IPS DF 6.9 (cell line): ENCODE measurements around the gene UPF2.
"Not testable (repeated sequence)": the region's sequence is repeated elsewhere in the genome, so short reads cannot be mapped to it uniquely, and the experiment has no call there.

Source experiments
- DNase-seq: peaks from one replicate; pipeline ENCODE4 v3.0.0-alpha.2; 2013; ENCODE audit warnings: low read depth, low spot score
- H3K27ac ChIP-seq: one replicate; pipeline ENCODE4 v1.5.1; 2013; ENCODE audit warnings: low read length, control low read depth
- H3K27me3 ChIP-seq: 2 replicates; pipeline ENCODE4 v1.6.1; 2013; ENCODE audit warnings: mild to moderate bottlenecking, low read length; ENCODE audit not compliant: control insufficient read depth, insufficient read depth
- H3K36me3 ChIP-seq: 2 replicates; pipeline ENCODE4 v1.6.1; 2013; ENCODE audit warnings: low read length; ENCODE audit not compliant: control insufficient read depth, insufficient read depth
- H3K4me1 ChIP-seq: 2 replicates; pipeline ENCODE4 v1.6.1; 2013; ENCODE audit warnings: low read length; ENCODE audit not compliant: control insufficient read depth, insufficient read depth
- H3K4me3 ChIP-seq: 2 replicates; pipeline ENCODE4 v1.5.1; 2013; ENCODE audit warnings: mild to moderate bottlenecking, low read length
- H3K9me3 ChIP-seq: 2 replicates; pipeline ENCODE4 v1.6.1; 2013; ENCODE audit warnings: low read length, inconsistent platforms; ENCODE audit not compliant: control insufficient read depth, insufficient read depth
- WGBS: extraction: QIAGEN DNeasy Blood & Tissue Kit; methylation state at CpG from one replicate; pipeline ENCODE4 v1.1.7; 2013; ENCODE audit warnings: mixed read lengths, missing lambda C conversion rate; ENCODE audit not compliant: insufficient read length, insufficient coverage; 5-methylcytosine and 5-hydroxymethylcytosine counted together

The UPF2 gene

DNA sequence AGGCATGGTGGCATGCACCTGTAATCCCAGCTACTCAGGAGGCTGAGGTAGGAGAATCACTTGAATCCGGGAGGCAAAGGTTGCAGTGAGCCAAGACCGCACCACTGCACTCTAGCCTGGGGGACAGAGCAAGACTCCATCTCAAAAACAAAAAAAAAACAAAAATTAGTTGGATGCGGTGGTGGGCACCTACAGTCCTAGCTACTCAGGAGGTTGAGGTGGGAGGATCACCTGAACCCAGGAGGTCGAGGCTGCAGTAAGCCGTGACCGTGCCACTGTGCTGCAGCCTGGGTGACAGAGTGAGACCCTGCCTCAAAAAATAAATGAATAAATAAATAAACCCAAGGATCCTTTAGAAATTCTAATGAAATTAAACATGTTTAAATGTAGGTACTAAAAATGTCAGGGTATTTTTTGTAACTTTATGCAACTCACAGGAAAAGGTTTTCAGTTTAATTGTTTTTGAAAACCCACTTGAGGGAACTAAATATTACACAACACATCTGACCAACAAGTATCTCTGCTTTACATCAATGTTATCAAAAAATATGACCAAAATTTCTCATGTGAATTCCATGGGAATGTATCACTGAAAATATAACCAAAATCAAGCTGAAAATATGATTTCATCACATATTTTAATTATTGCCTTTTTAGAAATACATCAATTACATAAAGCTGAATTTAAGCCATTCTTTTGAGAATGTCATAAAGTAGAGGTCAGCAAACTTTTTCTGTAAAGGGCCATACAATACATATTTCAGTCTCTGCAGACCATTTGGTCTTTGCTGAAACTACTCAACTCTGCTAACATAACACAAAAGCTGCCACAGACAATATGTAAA is 23.9 kb downstream of the UPF2 start:
- Histone ChIP-seq H3K27me3 (no peaks in the 10 kb centered on the region), H3K36me3 (no peaks in the 10 kb centered on the region), H3K4me1 (no peaks in the 10 kb centered on the region), H3K4me3 (no peak overlapping the region), H3K27ac (no peak overlapping the region), H3K9me3 (no peaks in the 10 kb centered on the region)
- no CpG with 5 or more reads among the region's 6 CpGs for WGBS
- DNase-seq: no peak

DNA sequence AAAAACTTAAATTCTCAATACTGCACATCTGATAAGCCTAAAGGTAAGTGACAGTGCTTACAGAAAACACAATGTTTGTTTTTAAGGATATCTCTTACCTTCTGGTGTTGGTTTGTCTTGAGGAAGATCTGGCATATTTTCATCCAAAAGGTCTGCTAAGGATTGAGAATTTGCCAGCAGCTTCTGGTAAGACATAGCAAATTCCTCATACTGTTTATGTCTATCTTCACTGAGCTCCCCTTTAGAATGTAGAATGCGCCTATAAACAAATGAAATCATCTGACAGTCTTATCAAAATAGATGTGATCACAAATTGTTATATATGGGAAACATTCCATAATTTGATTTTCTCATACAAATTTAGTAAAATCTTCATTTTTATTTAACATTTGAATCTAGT is 28.7 kb downstream of the UPF2 start:
- Histone ChIP-seq H3K4me1 (no peaks in the 10 kb centered on the region), H3K9me3 (no peaks in the 10 kb centered on the region), H3K36me3 (no peaks in the 10 kb centered on the region), H3K4me3 (no peak overlapping the region), H3K27ac (no peak overlapping the region), H3K27me3 (no peaks in the 10 kb centered on the region)
- WGBS: no CpG with 5 or more reads among the region's 1 CpG
- DNase-seq: no peak

DNA sequence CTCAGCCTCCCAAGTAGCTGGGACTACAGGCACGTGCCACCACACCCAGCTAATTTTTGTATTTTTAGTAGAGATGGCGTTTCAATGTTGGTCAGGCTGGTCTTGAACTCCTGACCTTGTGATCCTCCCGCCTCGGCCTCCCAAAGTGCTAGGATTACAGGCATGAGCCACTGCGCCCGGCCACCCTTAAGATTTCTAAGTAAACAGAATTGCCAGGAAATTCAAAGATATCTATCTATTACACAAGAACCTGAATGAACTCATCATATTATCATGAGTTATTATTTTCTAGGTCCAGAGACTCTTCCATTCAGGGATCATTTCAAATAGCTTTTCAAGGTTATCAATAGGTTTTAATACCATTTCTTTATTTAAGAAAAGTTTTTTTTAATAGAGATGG is 29.2 kb downstream of the UPF2 start:
- H3K4me3 ChIP-seq, H3K27ac ChIP-seq, H3K4me1 ChIP-seq, H3K27me3 ChIP-seq, DNase-seq, H3K9me3 ChIP-seq, H3K36me3 ChIP-seq: not testable (repeated sequence)
- WGBS: no CpG with 5 or more reads among the region's 6 CpGs

- Histone ChIP-seq H3K27ac (no peak overlapping the region), H3K36me3 (no peaks in the 10 kb centered on the region), H3K9me3 (no peaks in the 10 kb centered on the region), H3K4me3 (no peak overlapping the region), H3K27me3 (no peaks in the 10 kb centered on the region), H3K4me1 (peaks cover 1% of the 10 kb centered on the region; the same call in 1 of the 2 replicates)
- no CpG with 5 or more reads among the region's 4 CpGs for WGBS
- no peak for DNase-seq
Measured at GRCh38 chr10:12010353-12010752, 32.3 kb downstream of the UPF2 start.

GRCh38 chr10:12008842-12009241 is 33.8 kb downstream of the UPF2 start:
- not testable (repeated sequence) for H3K9me3 ChIP-seq, H3K27me3 ChIP-seq, H3K4me3 ChIP-seq, H3K27ac ChIP-seq, DNase-seq, H3K36me3 ChIP-seq, H3K4me1 ChIP-seq

- DNase-seq: no peak
- Histone ChIP-seq H3K4me1 (peaks cover 1% of the 10 kb centered on the region; the same call in 1 of the 2 replicates), H3K27me3 (no peaks in the 10 kb centered on the region), H3K27ac (no peak overlapping the region), H3K9me3 (no peaks in the 10 kb centered on the region), H3K4me3 (no peak overlapping the region), H3K36me3 (peaks cover 3% of the 10 kb centered on the region; the same call in 1 of the 2 replicates)
- no CpG with 5 or more reads among the region's 4 CpGs for WGBS
Measured at GRCh38 chr10:12006671-12007070, 35.9 kb downstream of the UPF2 start.

GRCh38 chr10:11993834-11994468 is 48.7 kb downstream of the UPF2 start:
- no peaks in the 10 kb centered on the region; the same call in 1 of the 2 replicates for H3K36me3 ChIP-seq
- DNase-seq: no peak
- WGBS: no CpG with 5 or more reads among the region's 6 CpGs

GRCh38 chr10:11988924-11989323 is 53.7 kb downstream of the UPF2 start:
- Histone ChIP-seq H3K27me3 (no peaks in the 10 kb centered on the region), H3K4me3 (no peak overlapping the region), H3K27ac (no peak overlapping the region), H3K36me3 (peaks cover 3% of the 10 kb centered on the region; the same call in 1 of the 2 replicates), H3K4me1 (no peaks in the 10 kb centered on the region), H3K9me3 (no peaks in the 10 kb centered on the region)
- no CpG with 5 or more reads among the region's 1 CpG for WGBS
- no peak for DNase-seq

More at GRCh38 chr10:11993834-11994468, 48.7 kb downstream of the UPF2 start:
- Histone ChIP-seq H3K27ac (no peak overlapping the region), H3K27me3 (no peaks in the 10 kb centered on the region), H3K4me1 (no peaks in the 10 kb centered on the region), H3K4me3 (no peak overlapping the region), H3K9me3 (no peaks in the 10 kb centered on the region)

- WGBS: no CpG with 5 or more reads among the region's 7 CpGs
- no peaks in the 10 kb centered on the region for H3K27me3 ChIP-seq
Measured at GRCh38 chr10:11986593-11987216, 55.9 kb downstream of the UPF2 start.

DNA sequence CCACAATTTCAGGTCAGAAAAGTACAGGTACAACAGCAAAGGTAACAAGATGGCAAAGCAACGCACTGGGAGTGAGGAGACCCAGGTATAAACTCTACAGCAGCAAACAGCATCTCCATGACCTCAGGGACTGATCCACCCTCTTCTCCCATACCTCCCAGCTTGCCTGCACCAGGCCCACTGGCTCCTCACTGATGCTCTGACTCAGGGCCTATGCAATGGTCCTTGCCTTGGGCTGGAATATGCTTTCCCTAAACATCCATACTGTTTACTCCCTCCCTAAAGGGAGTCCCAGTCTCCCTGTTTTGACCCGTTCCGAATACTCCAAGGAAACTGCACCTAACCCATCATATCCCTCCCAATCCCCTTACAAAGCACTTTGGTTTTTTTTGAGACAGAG is 60.4 kb downstream of the UPF2 start:
- Histone ChIP-seq H3K4me1 (no peaks in the 10 kb centered on the region), H3K4me3 (no peak overlapping the region), H3K9me3 (no peaks in the 10 kb centered on the region), H3K27me3 (no peaks in the 10 kb centered on the region), H3K36me3 (no peaks in the 10 kb centered on the region; the same call in 1 of the 2 replicates), H3K27ac (no peak overlapping the region)
- DNase-seq: no peak
- WGBS: no CpG with 5 or more reads among the region's 3 CpGs

More at GRCh38 chr10:11986593-11987216, 55.9 kb downstream of the UPF2 start:
- no peak overlapping the region for H3K27ac ChIP-seq
- H3K4me1 ChIP-seq: no peaks in the 10 kb centered on the region
- no peaks in the 10 kb centered on the region for H3K9me3 ChIP-seq
- peak; percentile 71 for DNase-seq
- H3K4me3 ChIP-seq: no peak overlapping the region
- H3K36me3 ChIP-seq: peaks cover 3% of the 10 kb centered on the region; the same call in 1 of the 2 replicates
